ENCODE results near the gene ADAMTS16. TPM values are rescaled to one million over a fixed set of nuclear protein-coding genes. Genes with fewer than 3 reads are reported as not detected.

The ADAMTS16 gene
- total RNA-seq, 4 donors from 2014 or later, result 0.19 TPM; not detected in 3

GRCh38 chr5:5296051-5296450, 155.9 kb downstream of the ADAMTS16 start:
- Histone ChIP-seq H3K27ac (no peak overlapping the region), H3K4me1 (no peaks in the 10 kb centered on the region), H3K36me3 (no peaks in the 10 kb centered on the region), H3K4me3 (no peak overlapping the region), H3K27me3 (no peaks in the 10 kb centered on the region), H3K9me3 (no peaks in the 10 kb centered on the region)
- no peak for DNase-seq
- intact Hi-C loops (cut with DNase I), result no loop called here
- no peak for TF ChIP-seq POLR2A (IDR thresholded peaks at IDR 0.05)
- no peak for TF ChIP-seq CTCF (IDR thresholded peaks at IDR 0.05)
- WGBS, 2 donors, result 85 to 89% methylated on average over 5 to 6 of the region's 6 CpGs

GRCh38 chr5:5297432-5298067, 157.4 kb downstream of the ADAMTS16 start:
- H3K9me3 ChIP-seq, result no peaks in the 10 kb centered on the region
- no peak overlapping the region for H3K4me3 ChIP-seq
- no peak overlapping the region for H3K27ac ChIP-seq
- WGBS, 2 donors, result 63 to 65% methylated on average over 7 to 8 of the region's 9 CpGs
- DNase-seq, result no peak
- intact Hi-C loops (cut with DNase I), result no loop called here
- H3K27me3 ChIP-seq, result no peaks in the 10 kb centered on the region
- TF ChIP-seq POLR2A (IDR thresholded peaks at IDR 0.05), result no peak
- no peak for TF ChIP-seq CTCF (IDR thresholded peaks at IDR 0.05)
- H3K4me1 ChIP-seq, result no peaks in the 10 kb centered on the region
- H3K36me3 ChIP-seq, result no peaks in the 10 kb centered on the region

GRCh38 chr5:5298068-5298633, 158.0 kb downstream of the ADAMTS16 start:
- DNase-seq, result no peak
- Histone ChIP-seq H3K9me3 (no peaks in the 10 kb centered on the region), H3K36me3 (no peaks in the 10 kb centered on the region), H3K4me3 (no peak overlapping the region), H3K27ac (no peak overlapping the region), H3K27me3 (no peaks in the 10 kb centered on the region), H3K4me1 (no peaks in the 10 kb centered on the region)
- 43 to 56% methylated on average over 4 of the region's 4 CpGs for WGBS, 2 donors
- no peak for TF ChIP-seq CTCF (IDR thresholded peaks at IDR 0.05)
- no peak for TF ChIP-seq POLR2A (IDR thresholded peaks at IDR 0.05)
- intact Hi-C loops (cut with DNase I), result no loop called here

- 68 to 79% methylated on average over 11 to 12 of the region's 13 CpGs for WGBS, 2 donors
- Histone ChIP-seq H3K36me3 (no peaks in the 10 kb centered on the region), H3K9me3 (no peaks in the 10 kb centered on the region), H3K4me3 (no peak overlapping the region), H3K27me3 (no peaks in the 10 kb centered on the region), H3K27ac (no peak overlapping the region), H3K4me1 (no peaks in the 10 kb centered on the region)
- no peak for TF ChIP-seq CTCF (IDR thresholded peaks at IDR 0.05)
- TF ChIP-seq POLR2A (IDR thresholded peaks at IDR 0.05), result no peak
- intact Hi-C loops (cut with DNase I), result no loop called here
- DNase-seq, result no peak
Observed at GRCh38 chr5:5298841-5299541, 158.9 kb downstream of the ADAMTS16 start.

GRCh38 chr5:5301176-5301575, 161.0 kb downstream of the ADAMTS16 start:
- no peaks in the 10 kb centered on the region for H3K27me3 ChIP-seq
- H3K9me3 ChIP-seq, result no peaks in the 10 kb centered on the region
- no peaks in the 10 kb centered on the region for H3K4me1 ChIP-seq
- TF ChIP-seq CTCF (IDR thresholded peaks at IDR 0.05) (no peak), POLR2A (IDR thresholded peaks at IDR 0.05) (no peak)
- 33 to 59% methylated on average over 3 of the region's 3 CpGs for WGBS, 2 donors
- intact Hi-C loops (cut with DNase I), result no loop called here
- no peak for DNase-seq
- H3K27ac ChIP-seq, result no peak overlapping the region
- no peaks in the 10 kb centered on the region for H3K36me3 ChIP-seq
- no peak overlapping the region for H3K4me3 ChIP-seq

All from esophagus squamous epithelium (tissue), 5 donors.